Large intestine (tissue), 3 donors: ENCODE data around the gene TMIGD2. TPM values are rescaled to one million over a fixed set of nuclear protein-coding genes. Genes with fewer than 3 reads are reported as not detected.

ENCODE experiments used
- DNase-seq, 2 donors: peaks; one replicate each; pipeline versions ENCODE4 v3.0.0 to v3.0.0-alpha.2; 2013
- H3K27ac ChIP-seq: one replicate; pipeline ENCODE4 v1.5.1; 2013; ENCODE audit warnings: low read length
- H3K27me3 ChIP-seq: 2 replicates; pipeline ENCODE4 v1.6.1; 2013; ENCODE audit warnings: low read length; ENCODE audit not compliant: control insufficient read depth, insufficient read depth
- H3K36me3 ChIP-seq: 2 replicates; pipeline ENCODE4 v1.6.1; 2013; ENCODE audit warnings: low read length; ENCODE audit not compliant: control insufficient read depth, insufficient read depth
- H3K4me1 ChIP-seq: one replicate; pipeline ENCODE4 v1.6.1; 2013; ENCODE audit warnings: low read length; ENCODE audit not compliant: control insufficient read depth, insufficient read depth
- H3K4me3 ChIP-seq: one replicate; pipeline ENCODE4 v1.5.1; 2013; ENCODE audit warnings: low read length
- H3K9me3 ChIP-seq: one replicate; pipeline ENCODE4 v1.6.1; 2013; ENCODE audit warnings: mild to moderate bottlenecking, low read depth, low read length, moderate library complexity; ENCODE audit not compliant: control insufficient read depth
- WGBS: methylation state at CpG from one replicate; pipeline ENCODE4 v1.1.5; 2013; ENCODE audit warnings: low lambda C conversion rate; ENCODE audit not compliant: insufficient coverage; 5-methylcytosine and 5-hydroxymethylcytosine counted together
- polyA plus RNA-seq: library from polyadenylated mRNA; unstranded; fragments of 120-200 nt; gene quantifications from one replicate; pipeline ENCODE4 v1.2.1, GENCODE V29; 2013

Gene TMIGD2
- polyA plus RNA-seq, 1 donor: 3.5 TPM

DNA sequence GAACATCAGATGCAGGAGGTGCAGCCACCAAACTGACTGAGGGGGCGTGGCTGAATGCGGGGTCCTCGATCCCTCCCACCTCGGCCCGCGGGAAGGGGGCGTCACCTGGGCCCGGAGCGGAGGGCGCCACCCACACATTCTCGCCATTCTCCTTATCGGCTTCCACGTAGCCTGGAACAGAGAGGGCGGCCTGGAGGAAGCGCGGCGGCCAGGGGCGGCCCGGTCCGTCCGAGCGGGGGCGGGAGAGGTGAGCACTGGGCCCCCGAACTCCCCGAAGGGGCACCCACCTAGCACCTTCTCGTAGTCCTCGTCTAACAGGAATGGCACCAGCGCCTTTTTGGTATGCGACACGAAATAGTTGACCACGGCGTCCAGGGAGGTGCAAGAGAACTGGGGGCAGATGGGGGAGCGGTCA lies 24.7 kb upstream of the TMIGD2 start:
- Histone ChIP-seq H3K9me3 (peaks cover 17% of the 10 kb centered on the region), H3K27ac (no peak overlapping the region), H3K4me3 (no peak overlapping the region), H3K4me1 (peaks cover 20% of the 10 kb centered on the region), H3K27me3 (peaks cover 10% of the 10 kb centered on the region), H3K36me3 (no peaks in the 10 kb centered on the region)
- WGBS: no CpG with 5 or more reads among the region's 33 CpGs
- DNase-seq: no peak

DNA sequence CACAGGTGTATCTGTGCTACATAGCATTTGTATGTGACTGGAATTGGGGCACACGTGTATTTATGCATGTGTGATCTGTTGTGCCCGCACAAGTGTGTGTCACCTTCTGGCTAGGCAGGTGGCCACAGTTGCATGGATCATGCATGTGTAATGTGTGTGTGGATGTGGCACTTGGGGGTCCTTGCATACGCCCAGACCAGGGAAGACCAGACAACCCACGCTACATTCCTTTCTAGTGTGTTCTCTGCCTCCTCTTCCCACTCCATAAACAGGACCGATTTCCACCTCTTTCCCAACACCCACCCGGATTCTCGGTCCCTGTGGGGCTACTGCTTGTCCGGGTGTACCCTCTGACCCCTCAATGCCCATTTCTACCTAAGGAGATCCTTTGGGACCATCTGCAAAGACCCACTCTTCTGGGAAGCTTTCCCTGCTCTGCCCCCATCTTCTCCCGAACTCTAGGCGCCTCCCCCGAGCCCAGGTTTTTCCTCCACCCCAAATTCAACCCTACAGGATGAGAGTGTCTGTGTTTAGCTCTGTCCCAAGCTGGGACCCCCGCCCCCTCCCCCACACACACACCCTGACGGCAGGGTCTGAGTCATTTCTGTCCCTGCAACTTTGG lies 24.1 kb upstream of the TMIGD2 start:
- H3K36me3 ChIP-seq: no peaks in the 10 kb centered on the region
- no CpG with 5 or more reads among the region's 13 CpGs for WGBS
- no peak overlapping the region for H3K27ac ChIP-seq
- no peak overlapping the region for H3K4me3 ChIP-seq
- H3K9me3 ChIP-seq: peaks cover 17% of the 10 kb centered on the region
- peaks cover 10% of the 10 kb centered on the region for H3K27me3 ChIP-seq
- DNase-seq: no peak
- H3K4me1 ChIP-seq: peaks cover 20% of the 10 kb centered on the region

DNA sequence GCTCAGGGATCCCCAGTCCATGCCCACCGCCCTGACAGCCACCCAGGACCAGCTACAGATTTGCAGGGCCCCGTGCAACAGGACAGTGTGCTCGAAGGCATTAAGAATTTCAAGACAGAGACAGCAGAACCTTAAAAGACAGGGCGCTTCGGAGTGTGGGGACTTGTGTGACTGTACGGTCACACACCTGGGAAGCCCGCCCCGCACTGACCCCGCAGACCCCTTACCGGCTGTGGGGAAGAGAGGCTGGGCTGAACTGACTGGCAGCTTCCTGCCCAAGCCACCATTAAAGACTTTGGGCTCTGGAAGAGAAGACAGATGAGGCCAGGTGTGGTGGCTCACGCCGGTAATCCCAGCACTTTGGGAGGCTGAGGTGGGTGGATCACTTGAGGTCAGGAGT lies 22.0 kb upstream of the TMIGD2 start:
- WGBS: no CpG with 5 or more reads among the region's 12 CpGs

DNA sequence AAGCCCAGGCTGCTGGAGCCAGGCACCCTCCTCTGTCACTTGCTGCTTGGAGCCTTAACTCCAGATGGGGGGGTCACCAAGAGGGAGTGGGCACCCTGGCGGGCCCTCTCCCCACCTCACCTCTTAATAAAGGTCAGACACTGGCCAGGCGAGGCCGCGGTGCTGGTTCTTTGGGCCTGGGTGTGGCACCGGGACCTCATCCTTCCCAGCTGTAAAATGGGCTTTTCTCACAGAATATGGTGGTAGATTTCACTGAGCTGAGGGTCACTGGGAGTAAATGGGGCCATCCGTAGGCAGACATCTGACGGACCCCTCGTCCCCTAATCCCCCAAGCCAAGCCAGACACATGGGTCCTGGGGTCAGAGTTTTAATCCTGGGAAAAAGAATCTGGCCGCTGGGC lies 21.5 kb upstream of the TMIGD2 start:
- H3K36me3 ChIP-seq: no peaks in the 10 kb centered on the region
- peaks cover 17% of the 10 kb centered on the region for H3K9me3 ChIP-seq
- H3K4me1 ChIP-seq: peaks cover 15% of the 10 kb centered on the region
- H3K4me3 ChIP-seq: no peak overlapping the region
- no CpG with 5 or more reads among the region's 9 CpGs for WGBS
- DNase-seq: no peak
- no peak overlapping the region for H3K27ac ChIP-seq
- H3K27me3 ChIP-seq: peaks cover 10% of the 10 kb centered on the region

More for the DNA sequence above, 22.0 kb upstream of the TMIGD2 start:
- Histone ChIP-seq H3K9me3 (peaks cover 18% of the 10 kb centered on the region), H3K27ac (no peak overlapping the region), H3K27me3 (peaks cover 10% of the 10 kb centered on the region), H3K36me3 (no peaks in the 10 kb centered on the region), H3K4me3 (no peak overlapping the region), H3K4me1 (peaks cover 17% of the 10 kb centered on the region)
- no peak for DNase-seq

DNA sequence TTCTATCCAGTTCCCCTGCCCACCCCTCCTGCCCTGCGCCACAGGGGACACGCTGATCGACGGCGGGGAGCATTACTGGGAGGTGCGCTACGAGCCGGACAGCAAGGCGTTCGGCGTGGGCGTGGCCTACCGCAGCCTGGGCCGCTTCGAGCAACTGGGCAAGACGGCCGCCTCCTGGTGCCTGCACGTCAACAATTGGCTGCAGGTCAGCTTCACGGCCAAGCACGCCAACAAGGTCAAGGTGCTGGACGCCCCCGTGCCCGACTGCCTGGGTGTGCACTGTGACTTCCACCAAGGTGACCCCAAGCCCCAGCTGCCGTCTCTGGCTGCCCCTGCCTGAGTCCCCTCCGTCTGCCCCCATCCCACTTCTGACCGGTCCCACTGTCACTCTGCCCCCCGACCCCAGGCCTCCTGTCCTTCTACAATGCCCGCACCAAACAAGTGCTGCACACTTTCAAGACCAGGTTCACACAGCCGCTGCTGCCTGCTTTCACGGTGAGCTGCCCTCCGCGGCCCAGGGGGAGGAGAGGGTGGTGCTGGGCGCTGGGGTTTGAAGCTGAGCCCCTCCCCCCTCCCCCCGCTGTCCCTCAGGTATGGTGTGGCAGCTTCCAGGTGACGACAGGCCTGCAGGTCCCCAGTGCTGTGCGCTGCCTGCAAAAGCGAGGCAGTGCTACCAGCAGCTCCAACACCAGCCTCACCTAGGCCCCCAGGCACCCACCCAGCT lies 20.9 kb upstream of the TMIGD2 start:
- no peak for DNase-seq
- H3K9me3 ChIP-seq: peaks cover 14% of the 10 kb centered on the region
- peaks cover 10% of the 10 kb centered on the region for H3K27me3 ChIP-seq
- no peak overlapping the region for H3K4me3 ChIP-seq
- peaks cover 14% of the 10 kb centered on the region for H3K4me1 ChIP-seq
- no peaks in the 10 kb centered on the region for H3K36me3 ChIP-seq
- WGBS: no CpG with 5 or more reads among the region's 37 CpGs
- no peak overlapping the region for H3K27ac ChIP-seq

DNA sequence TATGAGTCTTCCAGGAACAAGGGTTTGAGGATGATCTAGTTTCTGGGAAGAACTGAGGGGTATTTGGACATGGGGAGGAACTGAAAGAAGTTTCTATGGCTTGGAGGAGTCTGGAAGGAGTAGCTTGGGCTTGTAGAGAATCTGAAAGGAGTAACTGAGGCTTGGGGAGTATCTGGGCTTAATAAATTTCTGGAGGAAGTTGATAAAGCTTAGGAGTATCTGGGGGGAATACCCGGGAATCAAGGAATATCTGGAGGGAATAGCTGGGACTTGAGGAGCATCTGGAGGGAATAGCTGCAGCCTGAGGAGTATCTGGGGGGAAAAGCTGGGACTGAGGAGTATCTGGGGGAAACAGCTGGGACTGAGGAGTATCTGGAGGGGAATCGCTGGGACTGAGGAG lies 18.2 kb upstream of the TMIGD2 start:
- Histone ChIP-seq H3K4me1 (no peaks in the 10 kb centered on the region), H3K36me3 (no peaks in the 10 kb centered on the region), H3K27me3 (no peaks in the 10 kb centered on the region), H3K9me3 (peaks cover 8% of the 10 kb centered on the region), H3K4me3 (no peak overlapping the region), H3K27ac (no peak overlapping the region)
- no peak for DNase-seq
- WGBS: no CpG with 5 or more reads among the region's 2 CpGs

DNA sequence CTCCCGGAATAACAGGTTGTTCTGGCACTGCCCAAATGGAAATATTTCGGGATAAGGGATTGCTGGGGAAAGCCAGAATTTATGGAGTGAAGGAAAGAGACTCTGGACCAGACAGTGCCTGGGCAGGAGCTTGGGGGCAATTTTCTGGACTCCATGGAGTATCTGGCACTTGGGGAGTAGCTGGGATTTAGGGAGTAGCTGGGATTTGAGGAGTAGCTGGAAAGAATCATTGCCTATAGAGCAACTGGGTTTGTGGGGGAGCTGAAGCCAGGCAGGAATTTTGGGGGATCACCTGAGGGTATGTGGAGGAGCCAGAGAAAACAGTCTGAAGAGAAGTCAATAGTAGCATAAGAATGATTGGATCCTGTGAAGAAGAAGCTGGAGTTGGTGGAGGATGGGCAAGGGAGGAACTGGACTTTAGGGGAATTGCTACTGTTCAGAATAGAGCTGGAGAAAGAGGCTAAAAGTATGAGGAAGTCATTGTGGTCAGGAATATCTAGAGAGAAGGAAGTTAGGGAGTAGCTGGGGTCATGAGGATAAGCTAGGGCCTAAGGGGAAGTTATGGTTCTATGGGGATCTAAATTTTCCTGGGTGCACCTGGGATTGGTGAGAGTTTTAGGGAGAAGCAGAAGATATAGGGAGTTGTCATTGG lies 17.0 kb upstream of the TMIGD2 start:
- no peaks in the 10 kb centered on the region for H3K27me3 ChIP-seq
- H3K4me1 ChIP-seq: no peaks in the 10 kb centered on the region
- H3K4me3 ChIP-seq: no peak overlapping the region
- DNase-seq: no peak
- no peak overlapping the region for H3K27ac ChIP-seq
- WGBS: no CpG with 5 or more reads among the region's 2 CpGs
- peaks cover 8% of the 10 kb centered on the region for H3K9me3 ChIP-seq
- no peaks in the 10 kb centered on the region for H3K36me3 ChIP-seq

DNA sequence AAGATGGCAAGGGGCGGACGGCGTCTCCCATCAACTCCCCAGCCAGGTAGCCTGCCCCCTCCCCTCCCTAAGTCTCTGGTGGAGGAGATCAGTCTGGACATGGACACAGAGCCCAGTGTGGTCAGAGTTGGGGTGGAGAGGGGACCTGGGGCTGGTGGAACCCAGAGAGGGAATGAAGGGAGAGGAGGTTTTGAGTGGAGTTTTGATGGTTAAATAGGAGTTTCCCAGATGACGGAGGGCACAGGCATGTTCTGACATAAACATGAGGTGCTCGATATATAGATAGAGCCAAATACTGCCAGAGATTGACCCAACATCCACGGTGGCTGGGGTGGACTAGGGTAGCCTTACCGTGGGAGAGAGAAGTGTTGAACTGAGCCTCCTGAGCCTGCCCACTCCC lies 16.3 kb upstream of the TMIGD2 start:
- H3K4me1 ChIP-seq: no peaks in the 10 kb centered on the region
- no peaks in the 10 kb centered on the region for H3K27me3 ChIP-seq
- no peak overlapping the region for H3K4me3 ChIP-seq
- no CpG with 5 or more reads among the region's 7 CpGs for WGBS
- H3K36me3 ChIP-seq: no peaks in the 10 kb centered on the region
- H3K27ac ChIP-seq: no peak overlapping the region
- H3K9me3 ChIP-seq: peaks cover 8% of the 10 kb centered on the region
- no peak for DNase-seq

DNA sequence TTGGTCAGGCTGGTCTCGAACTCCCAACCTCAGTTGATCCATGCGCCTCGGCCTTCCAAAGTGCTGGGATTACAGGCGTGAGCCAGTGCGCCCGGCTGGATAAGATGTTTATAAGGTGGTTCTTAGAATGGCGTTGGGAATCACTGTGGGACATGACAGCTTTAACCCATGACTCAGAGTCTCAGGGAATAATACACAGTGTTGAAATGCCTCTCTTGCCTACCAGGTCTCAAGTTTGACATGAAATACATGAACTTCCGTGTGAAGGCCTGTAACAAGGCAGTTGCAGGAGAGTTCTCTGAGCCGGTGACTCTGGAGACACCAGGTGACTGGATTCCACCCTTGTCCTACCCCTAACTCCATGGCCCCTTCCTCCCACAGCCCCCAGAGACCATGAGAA lies 14.8 kb upstream of the TMIGD2 start:
- H3K27ac ChIP-seq: no peak overlapping the region
- H3K9me3 ChIP-seq: peaks cover 5% of the 10 kb centered on the region
- H3K4me1 ChIP-seq: no peaks in the 10 kb centered on the region
- no peaks in the 10 kb centered on the region for H3K36me3 ChIP-seq
- no peaks in the 10 kb centered on the region for H3K27me3 ChIP-seq
- no peak for DNase-seq
- WGBS: no CpG with 5 or more reads among the region's 9 CpGs
- H3K4me3 ChIP-seq: no peak overlapping the region

DNA sequence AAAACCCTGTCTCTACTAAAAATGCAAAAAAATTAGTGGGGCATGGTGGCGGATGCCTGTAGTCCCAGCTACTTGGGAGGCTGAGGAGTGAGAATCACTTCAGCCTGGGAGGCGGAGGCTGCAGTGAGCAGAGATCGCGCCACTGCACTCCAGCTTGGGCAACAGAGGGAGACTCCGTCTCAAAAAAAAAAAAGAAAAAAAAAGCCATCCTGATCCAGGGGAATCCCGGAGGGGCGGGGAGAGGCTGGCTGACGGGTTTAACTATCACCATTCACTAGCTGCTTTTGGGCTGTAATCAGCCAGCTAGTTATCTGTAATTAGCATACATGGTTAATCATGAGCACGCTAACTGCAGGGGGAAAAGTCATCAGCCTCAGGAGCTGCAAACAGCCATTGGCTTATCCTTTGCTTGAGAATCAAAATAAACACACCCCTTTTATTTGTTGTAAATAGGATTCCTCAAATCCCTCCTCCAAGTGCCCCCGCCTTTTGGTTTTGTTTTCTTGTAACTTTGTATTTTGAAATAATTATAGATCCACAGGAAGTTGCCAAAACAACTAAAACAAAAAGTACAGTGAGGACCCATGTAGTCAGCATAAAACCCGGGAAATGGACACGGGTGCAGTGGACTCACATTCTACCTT lies 11.8 kb upstream of the TMIGD2 start:
- H3K36me3 ChIP-seq: no peaks in the 10 kb centered on the region
- H3K27me3 ChIP-seq: no peaks in the 10 kb centered on the region
- no peak overlapping the region for H3K4me3 ChIP-seq
- no peak for DNase-seq
- no peaks in the 10 kb centered on the region for H3K4me1 ChIP-seq
- WGBS: 33% methylated on average over 2 of the region's 12 CpGs
- H3K27ac ChIP-seq: no peak overlapping the region
- peaks cover 3% of the 10 kb centered on the region for H3K9me3 ChIP-seq
